Small intestine (tissue), 7 donors: ENCODE measurements around the gene SLC17A2. TPM values are rescaled to one million over a fixed set of nuclear protein-coding genes. Genes with fewer than 3 reads are reported as not detected.

ENCODE experiments used
- DNase-seq, 2 donors: peaks; one replicate each; pipeline versions ENCODE4 v3.0.0 to v3.0.0-alpha.2; 2013
- FAIRE-seq: peaks from 2 replicates; lab custom pipeline; 2012; peaks lifted over from hg19 to GRCh38; lab: Jason Lieb, UNC
- H3K27ac ChIP-seq, 3 donors: one replicate each; pipeline ENCODE4 v1.5.1; 2013; ENCODE audit warnings: low read length in 2 of 3, mild to moderate bottlenecking in 2 of 3, control low read depth in 1 of 3, inconsistent platforms in 1 of 3, low read depth in 1 of 3, moderate library complexity in 1 of 3
- H3K27me3 ChIP-seq, 3 donors: one replicate each; pipeline ENCODE4 v1.6.1; 2013; ENCODE audit warnings: low read length in 3 of 3, inconsistent platforms in 1 of 3; ENCODE audit not compliant: control insufficient read depth in 3 of 3, insufficient read depth in 3 of 3
- H3K36me3 ChIP-seq, 3 donors: one replicate each; pipeline ENCODE4 v1.6.1; 2013; ENCODE audit warnings: low read length in 3 of 3, inconsistent platforms in 1 of 3, low read depth in 1 of 3, mild to moderate bottlenecking in 1 of 3, moderate library complexity in 1 of 3; ENCODE audit not compliant: control insufficient read depth in 3 of 3, insufficient read depth in 2 of 3
- H3K4me1 ChIP-seq, 3 donors: one replicate each; pipeline ENCODE4 v1.6.1; 2013; ENCODE audit warnings: low read length in 2 of 3, inconsistent platforms in 1 of 3, low read depth in 1 of 3, mild to moderate bottlenecking in 1 of 3, moderate library complexity in 1 of 3; ENCODE audit not compliant: control insufficient read depth in 3 of 3, insufficient read depth in 2 of 3
- H3K4me3 ChIP-seq, 3 donors: one replicate each; pipeline ENCODE4 v1.5.1; 2013; ENCODE audit warnings: low read length in 3 of 3, control low read depth in 1 of 3, inconsistent platforms in 1 of 3, low read depth in 1 of 3, mild to moderate bottlenecking in 1 of 3, moderate library complexity in 1 of 3
- H3K9me3 ChIP-seq, 2 donors: one replicate each; pipeline ENCODE4 v1.6.1; 2013; ENCODE audit warnings: low read depth in 1 of 2, low read length in 1 of 2; ENCODE audit not compliant: control insufficient read depth in 2 of 2, insufficient read depth in 1 of 2
- WGBS, 3 donors: extraction: QIAGEN DNeasy Blood & Tissue Kit; methylation state at CpG; one replicate each; pipeline ENCODE4 v1.1.7; 2013; 5-methylcytosine and 5-hydroxymethylcytosine counted together
- polyA plus RNA-seq, 4 donors: library from polyadenylated mRNA; stranded (reverse) in 3 of 4; unstranded in 1 of 4; fragments of 200-250 nt in 3 of 4; fragments of 120-200 nt in 1 of 4; gene quantifications; one replicate each; pipeline versions ENCODE4 v1.2.1 to v1.2.3, GENCODE V29; 2013
- donor health status: healthy with polysubstance abuse.
- donor health status: control.
- donor health status: control.
- donor health status: Bipolar disorder and iron deficiency.
- donor health status: healthy.

The SLC17A2 gene
- polyA plus RNA-seq, 4 donors = 0.04 TPM; not detected in 3

GRCh38 chr6:25966711-25967110 is 36.2 kb upstream of the SLC17A2 start:
- H3K27ac ChIP-seq = no peak overlapping the region
- peaks cover 12 to 23% (median 16%) of the 10 kb centered on the region in 3 donors for H3K36me3 ChIP-seq
- no peak overlapping the region for H3K4me3 ChIP-seq
- no peaks in the 10 kb centered on the region for H3K9me3 ChIP-seq
- 90 to 96% (median 95%) methylated on average over 9 of the region's 9 CpGs for WGBS, 3 donors
- FAIRE-seq (no peak), DNase-seq (no peak)
- H3K4me1 ChIP-seq = peaks cover 6 to 28% (median 26%) of the 10 kb centered on the region in 3 donors
- no peaks in the 10 kb centered on the region for H3K27me3 ChIP-seq

- Histone ChIP-seq H3K27ac (no peak overlapping the region), H3K36me3 (peaks cover 8 to 22% (median 9%) of the 10 kb centered on the region in 3 donors), H3K9me3 (peaks cover 0 to 9% of the 10 kb centered on the region in 2 donors), H3K4me3 (no peak overlapping the region), H3K4me1 (peaks cover 5 to 27% (median 23%) of the 10 kb centered on the region in 3 donors), H3K27me3 (no peaks in the 10 kb centered on the region)
- FAIRE-seq = no peak
- WGBS, 3 donors = 92 to 96% (median 94%) methylated on average over 4 of the region's 4 CpGs
- peak in 1 of 2 donors; percentile 55 for DNase-seq
Observed at GRCh38 chr6:25965058-25965457, 34.6 kb upstream of the SLC17A2 start.

- Histone ChIP-seq H3K36me3 (peaks cover 2 to 19% (median 3%) of the 10 kb centered on the region in 3 donors), H3K27me3 (no peaks in the 10 kb centered on the region), H3K4me3 (peak overlapping the region; percentile 61 to 70 (median 61)), H3K27ac (peak overlapping the region; percentile 24 to 95 (median 57)), H3K4me1 (peaks cover 5 to 23% (median 21%) of the 10 kb centered on the region in 3 donors), H3K9me3 (peaks cover 0 to 18% of the 10 kb centered on the region in 2 donors)
- DNase-seq = peak; percentile 59 to 71
- 1 to 5% (median 4%) methylated on average over 6 of the region's 6 CpGs for WGBS, 3 donors
- FAIRE-seq = no peak
Observed at GRCh38 chr6:25963426-25964123, 33.1 kb upstream of the SLC17A2 start.

- peaks cover 4 to 23% (median 15%) of the 10 kb centered on the region in 3 donors for H3K4me1 ChIP-seq
- FAIRE-seq (no peak), DNase-seq (peak; percentile 91 to 95)
- peaks cover 0 to 19% of the 10 kb centered on the region in 2 donors for H3K9me3 ChIP-seq
- H3K4me3 ChIP-seq = peak within 1 kb of the TSS; percentile 61 to 70 (median 61)
- peaks cover 0 to 16% (median 2%) of the 10 kb centered on the region in 3 donors for H3K36me3 ChIP-seq
- H3K27ac ChIP-seq = peak within 1 kb of the TSS; percentile 87 to 95 (median 93)
- WGBS, 3 donors = 2 to 3% (median 3%) methylated on average over 11 of the region's 11 CpGs
- no peaks in the 10 kb centered on the region for H3K27me3 ChIP-seq
Observed at GRCh38 chr6:25962149-25963127, 31.9 kb upstream of the SLC17A2 start, which contains the start of gene TRIM38. TRIM38 (plus strand) TSS chr6:25962802; CDS start chr6:25966523, 3,721 bp downstream.

DNA sequence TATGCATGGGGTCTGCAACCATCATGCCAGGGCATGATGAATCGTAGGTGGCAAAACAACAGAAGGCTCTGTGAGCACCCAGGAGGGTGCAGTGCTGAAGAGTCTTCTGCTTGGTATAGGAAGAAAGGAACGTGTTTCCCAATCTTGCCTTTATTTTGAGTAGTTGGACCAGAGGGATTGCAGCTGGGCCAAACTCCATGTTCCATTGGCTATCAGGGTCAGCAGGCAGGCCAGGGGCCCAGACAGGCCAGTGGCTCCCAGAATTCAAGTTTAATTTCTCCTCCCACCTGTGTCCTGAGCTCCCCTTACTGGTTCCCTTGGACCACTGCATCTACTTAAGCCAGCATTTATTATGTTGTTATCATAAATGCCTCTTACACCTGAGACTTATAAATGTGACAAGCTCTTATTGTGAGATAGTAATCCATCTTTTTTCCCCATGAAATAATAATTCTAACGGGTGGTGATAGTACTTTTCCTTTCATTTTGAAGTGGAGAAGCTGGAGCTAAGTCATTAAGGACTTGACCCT is 31.2 kb upstream of the SLC17A2 start:
- WGBS, 3 donors = 60 to 63% (median 62%) methylated on average over 3 of the region's 3 CpGs
- peaks cover 0 to 19% of the 10 kb centered on the region in 2 donors for H3K9me3 ChIP-seq
- H3K36me3 ChIP-seq = peaks cover 0 to 13% (median 2%) of the 10 kb centered on the region in 3 donors
- peaks cover 4 to 22% (median 11%) of the 10 kb centered on the region in 3 donors for H3K4me1 ChIP-seq
- FAIRE-seq (no peak), DNase-seq (no peak)
- peak overlapping the region in 1 of 3 donors; percentile 70 for H3K4me3 ChIP-seq
- H3K27ac ChIP-seq = peak overlapping the region; percentile 38 to 95 (median 93)
- H3K27me3 ChIP-seq = no peaks in the 10 kb centered on the region

DNA sequence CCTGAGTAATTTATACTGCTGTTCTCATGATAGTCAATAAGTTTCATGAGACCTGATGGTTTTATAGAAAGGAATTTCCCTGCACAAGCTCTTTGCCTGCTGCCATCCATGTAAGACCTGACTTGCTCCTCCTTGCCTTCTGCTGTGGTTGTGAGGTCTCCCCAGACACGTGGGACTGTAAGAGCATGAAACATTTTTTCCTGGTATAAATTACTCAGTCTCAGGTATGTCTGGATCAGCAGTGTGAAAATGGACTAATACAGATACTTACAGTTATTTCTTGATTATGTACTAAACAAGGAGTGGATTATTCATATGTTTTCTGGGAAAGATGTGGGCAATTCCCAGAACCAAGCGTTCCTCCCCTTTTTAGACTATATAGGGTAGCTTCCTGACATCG is 30.2 kb upstream of the SLC17A2 start:
- Histone ChIP-seq H3K27me3 (no peaks in the 10 kb centered on the region), H3K4me3 (no peak overlapping the region), H3K36me3 (peaks cover 0 to 7% (median 0%) of the 10 kb centered on the region in 3 donors), H3K27ac (no peak overlapping the region), H3K9me3 (peaks cover 0 to 19% of the 10 kb centered on the region in 2 donors), H3K4me1 (peaks cover 2 to 17% (median 7%) of the 10 kb centered on the region in 3 donors)
- FAIRE-seq = no peak
- DNase-seq = no peak
- 80 to 87% (median 86%) methylated on average over 3 of the region's 3 CpGs for WGBS, 3 donors

- WGBS, 3 donors = 59 to 66% (median 60%) methylated on average over 2 of the region's 2 CpGs
- no peak overlapping the region for H3K4me3 ChIP-seq
- peaks cover 2 to 14% (median 7%) of the 10 kb centered on the region in 3 donors for H3K4me1 ChIP-seq
- H3K27me3 ChIP-seq = no peaks in the 10 kb centered on the region
- FAIRE-seq (no peak), DNase-seq (no peak)
- peaks cover 0 to 4% (median 0%) of the 10 kb centered on the region in 3 donors for H3K36me3 ChIP-seq
- H3K27ac ChIP-seq = no peak overlapping the region
- peaks cover 0 to 19% of the 10 kb centered on the region in 2 donors for H3K9me3 ChIP-seq
Observed at GRCh38 chr6:25959890-25960536, 29.5 kb upstream of the SLC17A2 start.
